ENCODE measurements around the gene KCNG4.

The KCNG4 gene

GRCh38 chr16:84262939-84263338, 23.1 kb upstream of the KCNG4 start:
- no peak for DNase-seq

GRCh38 chr16:84262031-84262430, 22.2 kb upstream of the KCNG4 start:
- no peak for DNase-seq

GRCh38 chr16:84260766-84261554, 21.1 kb upstream of the KCNG4 start:
- DNase-seq: no peak

GRCh38 chr16:84259691-84260090, 19.9 kb upstream of the KCNG4 start:
- DNase-seq: no peak

- DNase-seq: no peak
These were observed 18.5 kb upstream of the KCNG4 start for GRCh38 chr16:84258266-84258665.

GRCh38 chr16:84255050-84255810, 15.4 kb upstream of the KCNG4 start:
- no peak for DNase-seq

- no peak for DNase-seq
These were observed 14.2 kb upstream of the KCNG4 start for GRCh38 chr16:84254062-84254461.

- no peak for DNase-seq
These were observed 13.4 kb upstream of the KCNG4 start for GRCh38 chr16:84253173-84253572.

GRCh38 chr16:84252184-84252583, 12.4 kb upstream of the KCNG4 start:
- no peak for DNase-seq

- no peak for DNase-seq
These were observed 8.0 kb upstream of the KCNG4 start for GRCh38 chr16:84247844-84248243.

GRCh38 chr16:84247331-84247730, 7.5 kb upstream of the KCNG4 start:
- DNase-seq: no peak

GRCh38 chr16:84246679-84247077, 6.9 kb upstream of the KCNG4 start:
- DNase-seq: no peak

GRCh38 chr16:84245956-84246678, 6.3 kb upstream of the KCNG4 start:
- DNase-seq: no peak

- DNase-seq: no peak
These were observed 4.9 kb upstream of the KCNG4 start for GRCh38 chr16:84244728-84245127.

- no peak for DNase-seq
These were observed 3.9 kb upstream of the KCNG4 start for GRCh38 chr16:84243732-84244131.

GRCh38 chr16:84242839-84243238, 3.0 kb upstream of the KCNG4 start:
- no peak for DNase-seq

- no peak for DNase-seq
These were observed 2.0 kb upstream of the KCNG4 start for GRCh38 chr16:84241778-84242177.

- no peak for DNase-seq
These were observed 643 bp upstream of the KCNG4 start for GRCh38 chr16:84240455-84240854.

GRCh38 chr16:84239141-84239769, 557 bp downstream of the KCNG4 start:
- no peak for DNase-seq

- no peak for DNase-seq
These were observed 1.6 kb downstream of the KCNG4 start for GRCh38 chr16:84237994-84238750.

- DNase-seq: no peak
These were observed 3.1 kb downstream of the KCNG4 start for GRCh38 chr16:84236671-84237070.

Measured in activated CD4-positive, alpha-beta T cell treated with anti-CD3 and anti-CD28 coated beads, Interleukin-2, Interleukin-6, amounts not matched to agents 100 ng/mL and 50 ng/mL, durations not matched to agents 16 hours and 8 hours (primary cell).